Measurements from ENCODE around the gene GUCY2C. TPM values are rescaled to one million over a fixed set of nuclear protein-coding genes. Genes with fewer than 3 reads are reported as not detected.

The GUCY2C gene
- total RNA-seq, 2 experiments from 2014 or later, result not detected

GRCh38 chr12:14597480-14597879 is 98.9 kb downstream of the GUCY2C start:
- H3K27ac Mint-ChIP-seq, result no peak overlapping the region
- H3K4me3 Mint-ChIP-seq, result no peak overlapping the region
- H3K27me3 Mint-ChIP-seq, result peaks cover 5% of the 10 kb centered on the region
- ATAC-seq (no peak), DNase-seq (no peak)
- ChIA-PET POLR2A (no interaction called here), CTCF (no interaction called here)
- H3K4me1 Mint-ChIP-seq, result no peaks in the 10 kb centered on the region
- H3K36me3 Mint-ChIP-seq (ENCODE audit: low read depth), result no peaks in the 10 kb centered on the region
- intact Hi-C loops (cut with DNase I, micrococcal nuclease), result no loop called here
- H3K9me3 Mint-ChIP-seq (ENCODE audit: low read depth), result peaks cover 6% of the 10 kb centered on the region

DNA sequence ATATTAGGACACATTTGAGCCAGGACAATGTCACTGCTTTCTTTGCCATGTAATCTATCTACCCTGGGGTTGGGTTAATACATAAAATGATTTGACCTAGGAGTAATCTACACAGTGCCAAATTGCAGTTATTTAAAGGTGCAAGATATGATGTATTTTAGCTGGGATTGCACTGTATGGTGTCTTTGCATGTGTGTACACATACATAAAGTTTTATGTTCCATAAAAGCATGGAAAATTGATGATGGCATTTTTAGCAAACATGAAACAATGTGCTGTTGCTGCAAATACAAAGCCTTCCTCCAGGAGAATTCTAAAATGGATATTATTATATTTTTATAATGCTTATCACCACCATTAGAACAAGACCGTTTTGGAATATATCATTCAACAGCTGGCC is 104.7 kb downstream of the GUCY2C start:
- POLR2A ChIA-PET, result no interaction called here
- intact Hi-C loops (cut with DNase I, micrococcal nuclease), result no loop called here
- no peak for DNase-seq

DNA sequence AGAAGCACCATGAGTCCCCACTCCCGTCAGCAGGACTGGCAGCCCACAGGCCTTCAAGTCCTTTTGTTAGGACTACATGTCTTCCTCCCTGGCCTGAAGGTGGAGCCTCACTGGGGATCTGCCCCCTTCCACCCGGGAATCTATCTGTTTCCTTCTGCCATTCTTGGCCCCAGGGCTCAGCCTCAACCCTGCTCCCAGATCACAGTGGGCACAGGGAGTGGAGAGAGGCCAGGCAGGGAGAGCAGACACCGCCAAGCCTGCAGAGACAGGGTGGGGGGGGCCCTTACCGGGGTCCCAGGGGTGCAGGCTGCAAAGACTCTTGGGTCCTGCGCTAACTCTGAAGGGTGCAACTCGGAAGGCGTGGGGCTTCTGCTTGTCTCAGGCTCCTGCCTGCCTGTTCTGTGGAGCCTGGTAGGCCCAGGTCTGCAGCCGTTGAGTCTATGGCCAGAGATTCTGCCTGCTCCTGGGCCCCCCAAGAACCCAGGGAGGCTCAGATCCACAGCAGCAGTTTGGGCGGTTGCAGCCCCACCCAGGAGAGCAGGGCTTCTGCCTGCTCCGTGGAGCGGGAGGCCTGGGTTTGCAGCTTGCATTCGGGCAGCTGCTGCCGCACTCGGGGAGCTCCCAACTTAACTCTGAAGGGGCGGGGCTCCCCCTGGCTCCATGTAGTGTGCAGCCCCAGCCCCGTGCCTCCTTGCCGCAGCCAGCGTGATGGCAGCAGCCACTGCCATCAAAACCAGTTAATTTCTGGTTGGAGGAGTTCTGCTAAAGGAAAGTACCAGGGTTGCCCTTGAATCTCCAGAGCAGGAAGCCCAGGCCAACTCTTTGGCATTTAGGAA is 107.0 kb downstream of the GUCY2C start:
- intact Hi-C loops (cut with DNase I, micrococcal nuclease), result no loop called here
- no peaks in the 10 kb centered on the region for H3K36me3 Mint-ChIP-seq (ENCODE audit: low read depth)
- H3K9me3 Mint-ChIP-seq (ENCODE audit: low read depth), result no peaks in the 10 kb centered on the region
- ATAC-seq (no peak), DNase-seq (no peak)
- no peaks in the 10 kb centered on the region for H3K27me3 Mint-ChIP-seq
- H3K27ac Mint-ChIP-seq, result no peak overlapping the region
- ChIA-PET POLR2A (no interaction called here), CTCF (no interaction called here)
- no peak overlapping the region for H3K4me3 Mint-ChIP-seq
- H3K4me1 Mint-ChIP-seq, result no peaks in the 10 kb centered on the region

More for the DNA sequence above, 104.7 kb downstream of the GUCY2C start:
- Mint-ChIP-seq H3K9me3 (ENCODE audit: low read depth) (no peaks in the 10 kb centered on the region), H3K27ac (no peak overlapping the region), H3K36me3 (ENCODE audit: low read depth) (no peaks in the 10 kb centered on the region), H3K4me3 (no peak overlapping the region), H3K4me1 (no peaks in the 10 kb centered on the region), H3K27me3 (no peaks in the 10 kb centered on the region)
- CTCF ChIA-PET, result no interaction called here
- no peak for ATAC-seq

- Mint-ChIP-seq H3K27ac (no peak overlapping the region), H3K9me3 (ENCODE audit: low read depth) (no peaks in the 10 kb centered on the region), H3K36me3 (ENCODE audit: low read depth) (no peaks in the 10 kb centered on the region), H3K27me3 (no peaks in the 10 kb centered on the region), H3K4me1 (no peaks in the 10 kb centered on the region), H3K4me3 (no peak overlapping the region)
- ChIA-PET CTCF (no interaction called here), POLR2A (no interaction called here)
- DNase-seq (no peak), ATAC-seq (no peak)
- intact Hi-C loops (cut with DNase I, micrococcal nuclease), result no loop called here
These were observed 107.8 kb downstream of the GUCY2C start for GRCh38 chr12:14588571-14588970.

DNA sequence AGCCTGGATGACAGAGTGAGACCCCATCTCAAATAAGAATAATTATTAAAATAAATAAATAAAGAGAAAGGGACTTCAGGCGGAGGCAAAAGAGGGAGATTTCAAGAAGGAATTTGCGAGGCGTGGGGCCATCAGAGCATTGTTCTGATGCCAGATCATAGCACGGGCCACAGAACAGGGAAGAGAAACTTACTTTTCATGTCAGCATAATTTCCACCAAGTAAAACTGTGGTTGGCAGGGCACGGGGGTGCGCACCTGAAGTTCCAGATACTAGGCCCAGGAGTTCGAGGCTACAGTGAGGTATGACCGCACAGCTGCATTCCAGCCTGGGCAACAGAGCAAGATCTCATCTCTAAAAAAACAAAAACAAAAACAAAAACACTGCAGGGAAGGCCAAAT is 117.8 kb downstream of the GUCY2C start:
- DNase-seq (no peak), ATAC-seq (no peak)
- intact Hi-C loops (cut with DNase I, micrococcal nuclease), result no loop called here
- no peaks in the 10 kb centered on the region for H3K36me3 Mint-ChIP-seq (ENCODE audit: low read depth)
- ChIA-PET POLR2A (no interaction called here), CTCF (no interaction called here)
- no peak overlapping the region for H3K4me3 Mint-ChIP-seq
- no peaks in the 10 kb centered on the region for H3K9me3 Mint-ChIP-seq (ENCODE audit: low read depth)
- H3K4me1 Mint-ChIP-seq, result peaks cover 16% of the 10 kb centered on the region
- no peak overlapping the region for H3K27ac Mint-ChIP-seq
- H3K27me3 Mint-ChIP-seq, result no peaks in the 10 kb centered on the region

GRCh38 chr12:14577344-14577743 is 119.1 kb downstream of the GUCY2C start:
- intact Hi-C loops (cut with DNase I, micrococcal nuclease), result no loop called here
- Mint-ChIP-seq H3K36me3 (ENCODE audit: low read depth) (no peaks in the 10 kb centered on the region), H3K4me3 (no peak overlapping the region), H3K4me1 (peaks cover 16% of the 10 kb centered on the region), H3K27me3 (peaks cover 3% of the 10 kb centered on the region), H3K27ac (no peak overlapping the region), H3K9me3 (ENCODE audit: low read depth) (no peaks in the 10 kb centered on the region)
- ChIA-PET CTCF (interaction anchor here (2.0 kb wide), 1 partner anchor 13 kb away, joined by 6 read pairs; no protein-coding TSS in a partner anchor), POLR2A (no interaction called here)
- DNase-seq, result no peak
- peak; percentile 55 for ATAC-seq

DNA sequence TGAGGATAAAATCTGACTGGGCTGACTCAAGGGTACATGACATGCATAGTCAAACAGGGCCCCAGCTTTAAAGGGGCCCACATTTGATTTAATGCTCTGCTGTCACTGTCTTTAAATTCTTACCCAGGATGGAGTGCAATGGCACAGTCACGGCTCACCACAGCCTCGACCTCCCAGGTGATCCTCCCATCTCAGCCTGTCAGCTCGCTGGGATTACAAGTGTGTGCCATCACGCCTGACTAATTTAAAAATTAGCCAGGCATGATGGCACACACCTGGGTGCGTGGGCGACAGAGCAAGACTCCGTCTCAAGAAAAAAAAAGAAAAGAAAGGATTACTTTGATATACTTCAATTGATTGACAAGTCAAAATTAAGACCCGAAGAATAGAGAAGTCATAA is 119.5 kb downstream of the GUCY2C start:
- ChIA-PET CTCF (interaction anchor here (2.0 kb wide), 1 partner anchor 14 kb away, joined by 6 read pairs; no protein-coding TSS in a partner anchor), POLR2A (no interaction called here)
- Mint-ChIP-seq H3K27me3 (peaks cover 6% of the 10 kb centered on the region), H3K36me3 (ENCODE audit: low read depth) (no peaks in the 10 kb centered on the region), H3K4me3 (no peak overlapping the region), H3K27ac (no peak overlapping the region), H3K9me3 (ENCODE audit: low read depth) (no peaks in the 10 kb centered on the region), H3K4me1 (peaks cover 16% of the 10 kb centered on the region)
- intact Hi-C loops (cut with DNase I, micrococcal nuclease), result no loop called here
- ATAC-seq (peak; percentile 33), DNase-seq (peak; percentile 11)

GRCh38 chr12:14575585-14575984 is 120.8 kb downstream of the GUCY2C start:
- ChIA-PET POLR2A (no interaction called here), CTCF (interaction anchor here (1.0 kb wide), 1 partner anchor 39 kb away, joined by 4 read pairs; no protein-coding TSS in a partner anchor)
- peaks cover 16% of the 10 kb centered on the region for H3K4me1 Mint-ChIP-seq
- no peaks in the 10 kb centered on the region for H3K36me3 Mint-ChIP-seq (ENCODE audit: low read depth)
- H3K27me3 Mint-ChIP-seq, result peaks cover 7% of the 10 kb centered on the region
- DNase-seq, result no peak
- ATAC-seq, result no peak
- no peak overlapping the region for H3K27ac Mint-ChIP-seq
- no peaks in the 10 kb centered on the region for H3K9me3 Mint-ChIP-seq (ENCODE audit: low read depth)
- H3K4me3 Mint-ChIP-seq, result no peak overlapping the region
- intact Hi-C loops (cut with DNase I, micrococcal nuclease), result no loop called here

DNA sequence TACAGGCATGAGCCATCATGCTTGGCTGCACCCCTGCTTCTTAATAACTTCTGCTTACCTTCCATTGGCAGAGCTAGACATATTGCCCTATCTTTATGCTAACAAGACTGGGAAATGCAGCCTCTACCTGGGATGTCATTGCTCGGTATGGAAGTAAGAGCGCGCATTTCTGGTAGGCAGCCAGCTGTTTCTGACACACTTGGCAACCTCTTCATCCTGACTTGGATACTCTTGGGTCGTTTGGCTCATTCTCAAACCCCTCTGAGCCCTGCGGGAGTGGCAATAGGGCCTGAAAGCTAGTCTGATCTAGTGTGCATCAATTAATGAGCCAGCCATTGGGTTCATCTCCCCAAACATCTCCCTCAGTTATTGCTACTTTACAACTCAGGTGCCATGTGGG is 123.3 kb downstream of the GUCY2C start:
- Mint-ChIP-seq H3K27me3 (peaks cover 14% of the 10 kb centered on the region), H3K9me3 (ENCODE audit: low read depth) (no peaks in the 10 kb centered on the region), H3K36me3 (ENCODE audit: low read depth) (no peaks in the 10 kb centered on the region), H3K4me1 (peaks cover 16% of the 10 kb centered on the region), H3K27ac (no peak overlapping the region), H3K4me3 (no peak overlapping the region)
- ATAC-seq (no peak), DNase-seq (no peak)
- ChIA-PET POLR2A (no interaction called here), CTCF (interaction anchor here (1.0 kb wide), 1 partner anchor 143 kb away, joined by 3 read pairs; no protein-coding TSS in a partner anchor)
- intact Hi-C loops (cut with DNase I, micrococcal nuclease), result no loop called here

DNA sequence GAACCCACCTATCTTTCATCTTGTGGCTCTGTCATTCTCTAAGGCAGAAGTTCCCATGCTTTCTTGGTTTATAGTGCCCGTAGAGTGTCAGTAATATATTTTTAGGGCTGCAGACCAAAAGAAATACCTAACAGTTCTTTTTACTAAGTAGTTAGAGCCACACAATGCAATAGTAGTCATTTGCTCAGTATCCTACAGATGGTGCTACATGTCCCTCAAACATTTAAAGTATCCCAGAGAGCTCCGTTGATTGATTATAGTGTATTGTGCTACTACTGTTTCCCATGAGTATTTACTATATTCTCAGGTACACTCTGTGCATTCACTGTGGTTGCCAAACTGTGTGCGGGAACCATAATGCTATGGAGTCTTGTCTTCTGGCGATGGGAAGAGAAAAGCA is 124.0 kb downstream of the GUCY2C start:
- Mint-ChIP-seq H3K4me1 (peaks cover 16% of the 10 kb centered on the region), H3K4me3 (no peak overlapping the region), H3K27me3 (peaks cover 17% of the 10 kb centered on the region), H3K9me3 (ENCODE audit: low read depth) (no peaks in the 10 kb centered on the region), H3K36me3 (ENCODE audit: low read depth) (no peaks in the 10 kb centered on the region), H3K27ac (no peak overlapping the region)
- DNase-seq (no peak), ATAC-seq (no peak)
- intact Hi-C loops (cut with DNase I, micrococcal nuclease), result no loop called here
- ChIA-PET POLR2A (no interaction called here), CTCF (interaction anchor here (1.0 kb wide), 1 partner anchor 144 kb away, joined by 3 read pairs; no protein-coding TSS in a partner anchor)

DNA sequence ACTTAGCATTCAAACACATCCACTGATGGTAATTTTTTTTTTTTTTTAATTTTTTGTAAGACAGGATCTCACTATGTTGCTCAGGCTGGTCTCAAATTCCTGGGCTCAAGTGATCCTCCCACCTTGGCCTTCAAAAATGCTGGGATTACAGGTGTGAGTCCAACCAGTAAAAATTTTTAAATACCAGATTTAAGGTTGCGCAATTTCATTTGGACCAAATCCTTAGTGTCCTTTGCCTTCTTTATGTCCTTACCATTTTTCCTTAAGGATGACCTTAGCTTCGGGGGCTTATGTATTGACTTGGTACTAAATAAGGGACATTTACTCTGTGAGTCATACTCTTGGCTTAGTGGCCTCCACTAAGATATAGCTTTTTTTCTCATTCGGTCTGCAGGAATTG is 124.6 kb downstream of the GUCY2C start:
- ChIA-PET POLR2A (no interaction called here), CTCF (interaction anchor here (1.0 kb wide), 1 partner anchor 144 kb away, joined by 3 read pairs; no protein-coding TSS in a partner anchor)
- Mint-ChIP-seq H3K27me3 (peaks cover 20% of the 10 kb centered on the region), H3K4me1 (peaks cover 10% of the 10 kb centered on the region), H3K9me3 (ENCODE audit: low read depth) (no peaks in the 10 kb centered on the region), H3K4me3 (no peak overlapping the region), H3K36me3 (ENCODE audit: low read depth) (no peaks in the 10 kb centered on the region), H3K27ac (no peak overlapping the region)
- intact Hi-C loops (cut with DNase I, micrococcal nuclease), result no loop called here
- DNase-seq (no peak), ATAC-seq (no peak)

DNA sequence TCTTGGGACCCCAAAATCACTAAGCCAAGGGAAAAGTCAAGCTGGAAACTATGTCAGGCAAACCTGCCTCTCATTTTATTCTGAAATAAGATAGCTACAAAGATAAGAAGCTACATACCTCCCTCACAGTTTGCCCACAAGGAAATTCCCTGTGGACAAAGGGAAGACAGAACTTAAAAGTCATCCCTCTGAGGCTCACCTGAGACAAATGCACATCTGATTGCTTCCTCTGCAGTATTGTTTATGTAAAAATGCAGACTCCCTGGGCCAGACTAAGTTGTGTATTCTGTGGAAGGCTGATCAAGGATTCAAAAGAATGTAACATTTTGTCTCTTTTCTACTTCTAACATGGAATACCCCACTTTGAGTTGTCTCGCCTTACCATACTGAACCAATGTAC is 126.2 kb downstream of the GUCY2C start:
- H3K27me3 Mint-ChIP-seq, result peaks cover 20% of the 10 kb centered on the region
- H3K4me3 Mint-ChIP-seq, result no peak overlapping the region
- H3K4me1 Mint-ChIP-seq, result peaks cover 4% of the 10 kb centered on the region
- H3K27ac Mint-ChIP-seq, result no peak overlapping the region
- POLR2A ChIA-PET, result no interaction called here
- H3K36me3 Mint-ChIP-seq (ENCODE audit: low read depth), result no peaks in the 10 kb centered on the region
- intact Hi-C loops (cut with DNase I, micrococcal nuclease), result no loop called here
- ATAC-seq, result no peak
- no peak for DNase-seq
- no peaks in the 10 kb centered on the region for H3K9me3 Mint-ChIP-seq (ENCODE audit: low read depth)
- CTCF ChIA-PET, result interaction anchor here (1.0 kb wide), 1 partner anchor 10 kb away, joined by 4 read pairs; no protein-coding TSS in a partner anchor

All from activated CD4-positive, alpha-beta T cell treated with anti-CD3 and anti-CD28 coated beads for 36 hours (primary cell).